ENCODE data around the gene CACNG8. TPM values are rescaled to one million over a fixed set of nuclear protein-coding genes. Genes with fewer than 3 reads are reported as not detected.

The CACNG8 gene
- total and polyA plus RNA-seq, 8 donors: under 0.01 to 0.06 (median 0.03) TPM; not detected in 1

- no peaks in the 10 kb centered on the region for H3K9me3 ChIP-seq
- H3K4me3 ChIP-seq: no peak overlapping the region
- intact Hi-C loops (cut with DNase I): no loop called here
- no peak for FAIRE-seq
- no peak overlapping the region for H3K27ac ChIP-seq
- DNase-seq: no peak
- no peaks in the 10 kb centered on the region for H3K27me3 ChIP-seq
- no peak for TF ChIP-seq CTCF (IDR thresholded peaks at IDR 0.05)
- no peaks in the 10 kb centered on the region for H3K36me3 ChIP-seq
- no peaks in the 10 kb centered on the region for H3K4me1 ChIP-seq
- WGBS, 2 donors: 67 to 72% methylated on average over 8 of the region's 8 CpGs
- no peak for ATAC-seq
Measured at GRCh38 chr19:54013866-54014265, 51.1 kb downstream of the CACNG8 start.

GRCh38 chr19:54014920-54015560, 52.3 kb downstream of the CACNG8 start:
- ATAC-seq: no peak
- no peak for DNase-seq
- intact Hi-C loops (cut with DNase I): no loop called here
- no peaks in the 10 kb centered on the region for H3K27me3 ChIP-seq
- 26 to 34% methylated on average over 19 of the region's 19 CpGs for WGBS, 2 donors
- no peak overlapping the region for H3K27ac ChIP-seq
- no peaks in the 10 kb centered on the region for H3K36me3 ChIP-seq
- TF ChIP-seq CTCF (IDR thresholded peaks at IDR 0.05): no peak
- H3K4me3 ChIP-seq: no peak overlapping the region
- no peaks in the 10 kb centered on the region for H3K4me1 ChIP-seq
- H3K9me3 ChIP-seq: no peaks in the 10 kb centered on the region
- no peak for FAIRE-seq

- H3K4me3 ChIP-seq: no peak overlapping the region
- H3K4me1 ChIP-seq: no peaks in the 10 kb centered on the region
- H3K27ac ChIP-seq: no peak overlapping the region
- ATAC-seq (no peak), FAIRE-seq (no peak), DNase-seq (no peak)
- H3K27me3 ChIP-seq: no peaks in the 10 kb centered on the region
- intact Hi-C loops (cut with DNase I): no loop called here
- 77 to 87% methylated on average over 4 of the region's 4 CpGs for WGBS, 2 donors
- no peak for TF ChIP-seq CTCF (IDR thresholded peaks at IDR 0.05)
- H3K9me3 ChIP-seq: no peaks in the 10 kb centered on the region
- no peaks in the 10 kb centered on the region for H3K36me3 ChIP-seq
Measured at GRCh38 chr19:54017261-54017660, 54.5 kb downstream of the CACNG8 start.

GRCh38 chr19:54021363-54021762, 58.6 kb downstream of the CACNG8 start:
- H3K36me3 ChIP-seq: no peaks in the 10 kb centered on the region
- FAIRE-seq (no peak), ATAC-seq (no peak), DNase-seq (no peak)
- no peak overlapping the region for H3K4me3 ChIP-seq
- H3K27ac ChIP-seq: no peak overlapping the region
- 70 to 91% methylated on average over 8 of the region's 8 CpGs for WGBS, 2 donors
- peaks cover 0 to 8% (median 0%) of the 10 kb centered on the region in 4 donors for H3K27me3 ChIP-seq
- TF ChIP-seq CTCF (IDR thresholded peaks at IDR 0.05): no peak
- no peaks in the 10 kb centered on the region for H3K9me3 ChIP-seq
- intact Hi-C loops (cut with DNase I): loop anchor here in 1 of 3 donors (5.0 kb wide), 1 partner anchor 179 kb away; no protein-coding TSS in a partner anchor
- no peaks in the 10 kb centered on the region for H3K4me1 ChIP-seq

GRCh38 chr19:54021932-54022331, 59.2 kb downstream of the CACNG8 start:
- Histone ChIP-seq H3K36me3 (no peaks in the 10 kb centered on the region), H3K27ac (no peak overlapping the region), H3K4me3 (no peak overlapping the region), H3K9me3 (no peaks in the 10 kb centered on the region), H3K27me3 (peaks cover 0 to 8% (median 0%) of the 10 kb centered on the region in 4 donors), H3K4me1 (no peaks in the 10 kb centered on the region)
- FAIRE-seq (no peak), DNase-seq (no peak), ATAC-seq (no peak)
- no peak for TF ChIP-seq CTCF (IDR thresholded peaks at IDR 0.05)
- intact Hi-C loops (cut with DNase I): loop anchor here in 1 of 3 donors (5.0 kb wide), 1 partner anchor 180 kb away; no protein-coding TSS in a partner anchor
- 74 to 89% methylated on average over 13 of the region's 13 CpGs for WGBS, 2 donors
